Measurements from ENCODE around the gene SLC4A2.

GRCh38 chr7:151057989-151058780 lies 1.2 kb upstream of the SLC4A2 start:
- no peak for TF ChIP-seq CTCF (conservative IDR thresholded peaks at IDR 0.05; ENCODE audit: low read length)
- TF ChIP-seq EZH2phosphoT487 (IDR thresholded peaks at IDR 0.05; ENCODE audit: borderline replicate concordance, low read depth, low read length), result no peak

All from OCI-LY7 (cell line).